MM.1S (cell line): ENCODE results near the gene RGL2.

Experiments
- DNase-seq: peaks from one replicate; pipeline ENCODE4 v3.0.0-alpha.2; 2015
- H2AFZ ChIP-seq: fragments of 300-600 bp; sonication (generic); 2 replicates; pipeline ENCODE4 v1.6.0; 2016; ENCODE audit warnings: antibody characterized with exemption, low read length
- H3F3A ChIP-seq: fragments of 300-600 bp; sonication (generic); 2 replicates; pipeline ENCODE4 v1.6.1; 2016; ENCODE audit warnings: mild to moderate bottlenecking, antibody characterized with exemption, low read length, moderate library complexity, mixed read lengths; ENCODE audit not compliant: insufficient read depth
- H3K27ac ChIP-seq: fragments of 300-600 bp; sonication (generic); 2 replicates; pipeline ENCODE4 v1.5.1; 2016; ENCODE audit warnings: mild to moderate bottlenecking, low read length
- H3K27me3 ChIP-seq: fragments of 300-600 bp; sonication (generic); replicated peaks from 2 replicates; pipeline ENCODE4 v1.6.0; 2016; ENCODE audit warnings: low read length; ENCODE audit not compliant: insufficient read depth
- H3K36me3 ChIP-seq: fragments of 300-600 bp; sonication (generic); replicated peaks from 2 replicates; pipeline ENCODE4 v1.6.1; 2016; ENCODE audit warnings: mild to moderate bottlenecking, low read length, mixed read lengths; ENCODE audit not compliant: insufficient read depth
- H3K4me1 ChIP-seq: fragments of 300-600 bp; sonication (generic); 2 replicates; pipeline ENCODE4 v1.6.1; 2016; ENCODE audit warnings: low read length, mixed read lengths
- H3K4me2 ChIP-seq: fragments of 300-600 bp; sonication (generic); 2 replicates; pipeline ENCODE4 v1.6.0; 2016; ENCODE audit warnings: low read depth, low read length
- H3K4me3 ChIP-seq: fragments of 300-600 bp; sonication (generic); 2 replicates; pipeline ENCODE4 v1.5.1; 2016; ENCODE audit warnings: low read length, mixed read lengths
- H3K79me2 ChIP-seq: fragments of 300-600 bp; sonication (generic); 2 replicates; pipeline ENCODE4 v1.6.1; 2016; ENCODE audit warnings: mixed run types, low read length, mixed read lengths
- H3K9ac ChIP-seq: fragments of 300-600 bp; sonication (generic); 2 replicates; pipeline ENCODE4 v1.6.1; 2016; ENCODE audit warnings: low read length, mixed read lengths
- H3K9me2 ChIP-seq: fragments of 300-600 bp; sonication (generic); replicated peaks from 2 replicates; pipeline ENCODE4 v1.6.1; 2016; ENCODE audit warnings: mild to moderate bottlenecking, low read length, mixed read lengths; ENCODE audit not compliant: insufficient read depth
- H3K9me3 ChIP-seq: fragments of 300-600 bp; sonication (generic); replicated peaks from 2 replicates; pipeline ENCODE4 v1.6.1; 2016; ENCODE audit warnings: mild to moderate bottlenecking, low read length, mixed read lengths; ENCODE audit not compliant: insufficient read depth
- H4K20me1 ChIP-seq: fragments of 300-600 bp; sonication (generic); 2 replicates; pipeline ENCODE4 v1.6.1; 2016; ENCODE audit warnings: mild to moderate bottlenecking, low read length, moderate library complexity, mixed read lengths; ENCODE audit not compliant: insufficient read depth
- CTCF ChIP-seq: fragments of 300-600 bp; sonication (generic); IDR thresholded peaks from 2 replicates; pipeline ENCODE4 v1.5.1; 2016; ENCODE audit warnings: antibody characterized with exemption, low read length, mixed read lengths
- EZH2 ChIP-seq: fragments of 300-600 bp; sonication (generic); optimal IDR thresholded peaks from 2 replicates; pipeline ENCODE3; 2017; ENCODE audit warnings: low read depth, mild to moderate bottlenecking, antibody characterized with exemption, low read length, mixed read lengths
- EZH2phosphoT487 ChIP-seq: fragments of 300-600 bp; sonication (generic); IDR thresholded peaks from 2 replicates; pipeline ENCODE4 v1.6.1; 2018; ENCODE audit warnings: antibody characterized with exemption, low read length

Gene RGL2

DNA sequence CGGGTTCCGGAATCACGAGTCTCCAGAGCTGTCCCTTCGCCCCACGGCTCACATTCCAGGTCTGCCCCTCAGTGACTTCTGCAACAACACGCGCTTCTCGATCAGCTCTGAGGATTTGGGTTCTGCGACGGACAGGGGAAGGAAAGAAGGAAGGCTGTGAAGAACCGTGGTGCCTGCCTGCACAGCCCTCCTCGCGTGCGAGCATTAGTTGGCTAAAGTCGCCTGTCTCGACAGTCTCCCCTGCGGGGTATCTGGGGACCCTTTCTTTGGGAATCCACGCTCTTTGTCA lies 50.2 kb downstream of the RGL2 start:
- H3K27me3 ChIP-seq, result no peaks in the 10 kb centered on the region
- DNase-seq, result no peak
- peaks cover 10% of the 10 kb centered on the region for H3K4me1 ChIP-seq
- peak overlapping the region; percentile 100 for H3K4me2 ChIP-seq
- peak overlapping the region; percentile 74 for H3K4me3 ChIP-seq
- peaks cover 12% of the 10 kb centered on the region for H3K79me2 ChIP-seq
- H3F3A ChIP-seq, result peaks cover 6% of the 10 kb centered on the region
- H2AFZ ChIP-seq, result peak overlapping the region; percentile 91
- no peaks in the 10 kb centered on the region for H3K36me3 ChIP-seq
- H3K9ac ChIP-seq, result peak overlapping the region; percentile 64
- H3K9me3 ChIP-seq, result no peaks in the 10 kb centered on the region
- TF ChIP-seq EZH2phosphoT487 (no peak), CTCF (no peak), EZH2 (no peak)
- H3K27ac ChIP-seq, result peak overlapping the region; percentile 77; the same call in 1 of the 2 replicates
- no peaks in the 10 kb centered on the region for H3K9me2 ChIP-seq
- H4K20me1 ChIP-seq, result no peaks in the 10 kb centered on the region

GRCh38 chr6:33247977-33248642 lies 50.6 kb downstream of the RGL2 start:
- peaks cover 10% of the 10 kb centered on the region for H3K4me1 ChIP-seq
- H3K27me3 ChIP-seq, result 0 out of 2 replicates have a peak, but pooled peaks cover 4% of the 10 kb centered on the region
- H3K36me3 ChIP-seq, result no peaks in the 10 kb centered on the region
- H4K20me1 ChIP-seq, result no peaks in the 10 kb centered on the region
- peak; percentile 87 for DNase-seq
- TF ChIP-seq EZH2 (no peak), CTCF (peak; percentile 79), EZH2phosphoT487 (no peak)
- H3K79me2 ChIP-seq, result peaks cover 12% of the 10 kb centered on the region
- peak overlapping the region; percentile 91 for H2AFZ ChIP-seq
- no peaks in the 10 kb centered on the region for H3K9me2 ChIP-seq
- H3K4me2 ChIP-seq, result peak overlapping the region; percentile 100
- peak overlapping the region; percentile 64; the same call in 1 of the 2 replicates for H3K9ac ChIP-seq
- peak overlapping the region; percentile 74 for H3K4me3 ChIP-seq
- no peaks in the 10 kb centered on the region for H3K9me3 ChIP-seq
- H3F3A ChIP-seq, result peaks cover 6% of the 10 kb centered on the region
- peak overlapping the region; percentile 77; the same call in 1 of the 2 replicates for H3K27ac ChIP-seq

DNA sequence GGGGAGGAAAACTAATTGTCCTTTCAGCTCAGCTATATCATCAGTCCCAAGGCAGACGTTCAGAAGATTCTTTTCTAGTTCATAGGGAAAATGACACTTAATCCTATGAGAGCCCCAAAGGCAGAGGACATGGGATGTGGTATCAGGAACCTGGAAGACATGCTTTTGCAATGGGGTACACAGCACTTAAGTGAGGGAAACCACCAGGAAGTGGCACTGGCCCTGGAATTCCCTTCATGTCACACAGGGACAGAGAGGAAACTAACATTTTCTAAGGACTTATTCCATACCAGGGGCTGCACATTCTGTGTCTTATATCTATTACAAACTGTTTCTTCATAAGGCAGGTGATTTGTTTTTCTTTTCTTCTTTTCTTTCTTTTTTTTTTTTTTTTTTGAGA lies 55.3 kb downstream of the RGL2 start:
- no peak overlapping the region for H3K4me2 ChIP-seq
- H3K9ac ChIP-seq, result no peak overlapping the region
- no peak overlapping the region for H3K27ac ChIP-seq
- no peaks in the 10 kb centered on the region for H3K9me2 ChIP-seq
- H4K20me1 ChIP-seq, result no peaks in the 10 kb centered on the region
- no peaks in the 10 kb centered on the region for H3K9me3 ChIP-seq
- peaks cover under 1% of the 10 kb centered on the region for H3F3A ChIP-seq
- DNase-seq, result no peak
- H3K4me1 ChIP-seq, result 0 out of 2 replicates have a peak, but pooled peaks cover 2% of the 10 kb centered on the region
- no peaks in the 10 kb centered on the region for H3K36me3 ChIP-seq
- H3K79me2 ChIP-seq, result no peaks in the 10 kb centered on the region
- no peak overlapping the region for H3K4me3 ChIP-seq
- H3K27me3 ChIP-seq, result peaks cover 16% of the 10 kb centered on the region; the same call in 1 of the 2 replicates
- H2AFZ ChIP-seq, result no peak overlapping the region
- TF ChIP-seq EZH2 (no peak), CTCF (no peak), EZH2phosphoT487 (no peak)
